Measurements from ENCODE around the gene PTP4A2.

- TF ChIP-seq EZH2 (IDR thresholded peaks at IDR 0.05), result no peak
- no peak for TF ChIP-seq POLR2AphosphoS5 (IDR thresholded peaks at IDR 0.05; ENCODE audit: borderline replicate concordance, low read depth, low read length)
- TF ChIP-seq FOXP2 (optimal IDR thresholded peaks at IDR 0.05; ENCODE audit: control extremely low read depth, extremely low read length, insufficient read depth), result no peak
Observed at GRCh38 chr1:31861346-31861745, 76.8 kb downstream of the PTP4A2 start.
